Testis (tissue), 2 donors: ENCODE results near the gene DNMBP.

Experiments
- POLR2A ChIP-seq: fragments of 450-650 bp; IDR thresholded peaks from one replicate; pipeline ENCODE4 v1.6.1; 2017; ENCODE audit warnings: antibody characterized with exemption, mild to moderate bottlenecking, moderate library complexity
- TF ChIP-seq, protein P1 (sequence below), 3 experiments: fragments of 450-650 bp in 2 of 3; fragments of 200-600 bp in 1 of 3; sonication (generic) in 1 of 3; IDR thresholded peaks; one replicate each; pipeline ENCODE4 v1.5.1; 2016 to 2019; ENCODE audit warnings: antibody characterized with exemption in 3 of 3, mild to moderate bottlenecking in 2 of 3, moderate library complexity in 1 of 3

DNA sequence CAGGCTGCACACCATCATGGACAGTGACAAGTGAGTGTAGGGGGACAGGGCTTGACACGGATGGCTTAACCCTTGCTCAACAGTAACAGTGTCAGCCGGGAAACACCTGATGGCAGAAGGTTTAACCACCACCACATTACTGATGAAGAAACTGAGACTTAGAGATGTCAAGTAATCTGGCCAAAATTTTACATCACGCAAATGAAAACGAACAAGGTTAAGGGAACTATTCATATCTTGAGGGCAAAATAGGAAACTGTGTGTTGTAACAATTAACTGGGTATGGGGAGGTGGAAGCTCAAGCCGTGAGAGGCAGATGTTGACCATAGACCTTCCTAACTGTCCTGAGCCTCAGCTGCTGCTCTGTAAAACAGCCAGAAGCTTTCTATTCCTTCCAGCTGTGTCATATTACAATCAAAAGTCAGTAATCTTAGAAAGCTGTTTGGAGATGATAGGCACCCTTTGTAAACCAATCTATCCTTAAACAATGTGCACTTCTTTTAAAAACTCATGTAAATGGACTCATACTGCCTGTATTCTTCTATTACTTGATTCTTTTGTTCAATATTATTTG is 158.9 kb downstream of the DNMBP start:
- TF ChIP-seq, protein P1, sequence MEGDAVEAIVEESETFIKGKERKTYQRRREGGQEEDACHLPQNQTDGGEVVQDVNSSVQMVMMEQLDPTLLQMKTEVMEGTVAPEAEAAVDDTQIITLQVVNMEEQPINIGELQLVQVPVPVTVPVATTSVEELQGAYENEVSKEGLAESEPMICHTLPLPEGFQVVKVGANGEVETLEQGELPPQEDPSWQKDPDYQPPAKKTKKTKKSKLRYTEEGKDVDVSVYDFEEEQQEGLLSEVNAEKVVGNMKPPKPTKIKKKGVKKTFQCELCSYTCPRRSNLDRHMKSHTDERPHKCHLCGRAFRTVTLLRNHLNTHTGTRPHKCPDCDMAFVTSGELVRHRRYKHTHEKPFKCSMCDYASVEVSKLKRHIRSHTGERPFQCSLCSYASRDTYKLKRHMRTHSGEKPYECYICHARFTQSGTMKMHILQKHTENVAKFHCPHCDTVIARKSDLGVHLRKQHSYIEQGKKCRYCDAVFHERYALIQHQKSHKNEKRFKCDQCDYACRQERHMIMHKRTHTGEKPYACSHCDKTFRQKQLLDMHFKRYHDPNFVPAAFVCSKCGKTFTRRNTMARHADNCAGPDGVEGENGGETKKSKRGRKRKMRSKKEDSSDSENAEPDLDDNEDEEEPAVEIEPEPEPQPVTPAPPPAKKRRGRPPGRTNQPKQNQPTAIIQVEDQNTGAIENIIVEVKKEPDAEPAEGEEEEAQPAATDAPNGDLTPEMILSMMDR (IDR thresholded peaks at IDR 0.05) = no peak
- no peak for TF ChIP-seq POLR2A
